Putamen (tissue), 1 donor: ENCODE results near the gene GPR132.

Source experiments
- DNase-seq: peaks from one replicate; pipeline ENCODE4 v3.0.0-alpha.2; 2016; ENCODE audit warnings: low spot score

Gene GPR132

GRCh38 chr14:105020815-105021655, 44.2 kb downstream of the GPR132 start, which contains the start of gene CDCA4:
Gene CDCA4, minus strand, starts transcription at chr14:105021083. Its CDS starts 9,154 bp downstream, at chr14:105011929.
- DNase-seq, result peak; percentile 96

- no peak for DNase-seq
These were observed 45.1 kb downstream of the GPR132 start for GRCh38 chr14:105019861-105020814.

- no peak for DNase-seq
These were observed 46.8 kb downstream of the GPR132 start for GRCh38 chr14:105018414-105018813.

- DNase-seq, result no peak
These were observed 49.3 kb downstream of the GPR132 start for GRCh38 chr14:105015905-105016304.

- DNase-seq, result no peak
These were observed 50.0 kb downstream of the GPR132 start for GRCh38 chr14:105015242-105015641.

- no peak for DNase-seq
These were observed 50.6 kb downstream of the GPR132 start for GRCh38 chr14:105014631-105015030.

GRCh38 chr14:105014032-105014431, 51.2 kb downstream of the GPR132 start:
- DNase-seq, result no peak

- DNase-seq, result no peak
These were observed 52.0 kb downstream of the GPR132 start for GRCh38 chr14:105013150-105013785.

GRCh38 chr14:105012171-105012985, 52.9 kb downstream of the GPR132 start:
- no peak for DNase-seq

- no peak for DNase-seq
These were observed 53.8 kb downstream of the GPR132 start for GRCh38 chr14:105011312-105011990.

GRCh38 chr14:105010891-105011291, 54.3 kb downstream of the GPR132 start:
- no peak for DNase-seq

- DNase-seq, result no peak
These were observed 55.1 kb downstream of the GPR132 start for GRCh38 chr14:105010106-105010505.

GRCh38 chr14:105007593-105008264, 57.5 kb downstream of the GPR132 start:
- no peak for DNase-seq

GRCh38 chr14:105006831-105007592, 58.2 kb downstream of the GPR132 start:
- DNase-seq, result no peak

- no peak for DNase-seq
These were observed 59.0 kb downstream of the GPR132 start for GRCh38 chr14:105005929-105006830.

- no peak for DNase-seq
These were observed 59.8 kb downstream of the GPR132 start for GRCh38 chr14:105005329-105005928.
